Measurements from ENCODE around the gene HDAC4.

- TF ChIP-seq CTCF (IDR thresholded peaks at IDR 0.05): peak in 5 of 6 experiments; percentile 36 to 56 (median 54)
- no peak for TF ChIP-seq POLR2A (IDR thresholded peaks at IDR 0.05)
These were observed 256.7 kb downstream of the HDAC4 start for GRCh38 chr2:239143858-239144712.
